GM12865 (cell line): Measurements from ENCODE around the gene LRRC26.

Experiments
- DNase-seq: peaks from one replicate; pipeline ENCODE4 v3.0.0; 2010; ENCODE audit warnings: low read depth
- H3K4me3 ChIP-seq: 2 replicates; pipeline ENCODE4 v1.5.1; 2011; ENCODE audit warnings: mild to moderate bottlenecking, low read depth, low read length, control low read depth
- CTCF ChIP-seq: IDR thresholded peaks from 2 replicates; pipeline ENCODE4 v1.5.1; 2011; ENCODE audit warnings: low read length, control low read depth, low read depth, inconsistent platforms; ENCODE audit not compliant: insufficient read depth; ENCODE audit errors: missing control alignments

Gene LRRC26

GRCh38 chr9:137162505-137163364 is 7.1 kb downstream of the LRRC26 start:
- DNase-seq = peak; percentile 36
- H3K4me3 ChIP-seq = peak overlapping the region; percentile 39
- no peak for TF ChIP-seq CTCF

GRCh38 chr9:137161558-137162486 is 8.0 kb downstream of the LRRC26 start:
- no peak overlapping the region; the same call in 1 of the 2 replicates for H3K4me3 ChIP-seq

GRCh38 chr9:137160716-137161557 is 8.9 kb downstream of the LRRC26 start:
- no peak for TF ChIP-seq CTCF
- no peak overlapping the region for H3K4me3 ChIP-seq
- no peak for DNase-seq

More at GRCh38 chr9:137161558-137162486, 8.0 kb downstream of the LRRC26 start:
- no peak for TF ChIP-seq CTCF
- no peak for DNase-seq

GRCh38 chr9:137160054-137160425 is 9.8 kb downstream of the LRRC26 start:
- TF ChIP-seq CTCF = no peak
- no peak overlapping the region for H3K4me3 ChIP-seq
- no peak for DNase-seq

GRCh38 chr9:137159105-137160053 is 10.5 kb downstream of the LRRC26 start:
- no peak overlapping the region for H3K4me3 ChIP-seq
- peak; percentile 63 for DNase-seq
- TF ChIP-seq CTCF = no peak

- peak; percentile 39 for DNase-seq
- no peak for TF ChIP-seq CTCF
- no peak overlapping the region for H3K4me3 ChIP-seq
Observed at GRCh38 chr9:137158625-137159024, 11.2 kb downstream of the LRRC26 start.
